Endothelial cell of umbilical vein (primary cell): Measurements from ENCODE around the gene MYL11. TPM values are rescaled to one million over a fixed set of nuclear protein-coding genes. Genes with fewer than 3 reads are reported as not detected.

Experiments
- BruUV-seq: library from RNA; stranded (reverse); fragments of 400-500 nt; replicated peaks from 2 replicates; lab custom pipeline; 2021; lab: Mats Ljungman, UMichigan
- CTCF ChIA-PET: fragments of 300-600, 350-600 bp; sonication (Branson Sonifier 250); formaldehyde crosslinking; loops from one replicate; lab custom pipeline; 2021; ENCODE audit warnings: antibody characterized with exemption, inconsistent platforms; lab: Charles Lee
- POLR2A ChIA-PET: fragments of 300-600, 350-600 bp; sonication (Branson Sonifier 250); formaldehyde crosslinking; loops from one replicate; lab custom pipeline; 2021; ENCODE audit warnings: antibody characterized with exemption, inconsistent platforms; lab: Charles Lee
- DNase-seq: peaks from one replicate; pipeline ENCODE4 v3.0.0-alpha.2; 2011; ENCODE audit warnings: low read depth, low spot score
- FAIRE-seq: peaks from 2 replicates; lab custom pipeline; 2011; peaks lifted over from hg19 to GRCh38; lab: Jason Lieb, UNC
- H2AFZ ChIP-seq: 2 replicates; pipeline ENCODE4 v1.6.0; 2012; ENCODE audit warnings: low read depth, low read length, control low read depth, inconsistent platforms
- H3K27ac ChIP-seq: 2 replicates; pipeline ENCODE4 v1.5.1; 2011; ENCODE audit warnings: low read depth, mild to moderate bottlenecking, control low read depth, low read length, moderate library complexity; ENCODE audit not compliant: insufficient read depth
- H3K27me3 ChIP-seq, 2 experiments: 2 replicates each; pipeline versions ENCODE4 v1.6.0 to v1.6.1; 2011; ENCODE audit warnings: low read length in 2 of 2, mixed read lengths in 1 of 2; ENCODE audit not compliant: control insufficient read depth in 2 of 2, insufficient read depth in 2 of 2
- H3K36me3 ChIP-seq, 2 experiments: 2 replicates in 1 of 2; 3 replicates in 1 of 2; pipeline ENCODE4 v1.5.1; 2011; ENCODE audit warnings: low read length in 2 of 2, mild to moderate bottlenecking in 1 of 2, moderate library complexity in 1 of 2; ENCODE audit not compliant: control insufficient read depth in 2 of 2, insufficient read depth in 2 of 2; ENCODE audit errors: extremely low read depth in 1 of 2
- H3K4me1 ChIP-seq: 3 replicates; pipeline ENCODE4 v1.5.1; 2011; ENCODE audit warnings: mild to moderate bottlenecking, low read length; ENCODE audit not compliant: control insufficient read depth, insufficient read depth; ENCODE audit errors: extremely low read depth
- H3K4me2 ChIP-seq: 2 replicates; pipeline ENCODE4 v1.6.1; 2011; ENCODE audit warnings: low read length, control low read depth, mixed read lengths; ENCODE audit not compliant: insufficient read depth
- H3K4me3 ChIP-seq, 3 experiments: fragments of 200-600 bp in 1 of 3; sonication (generic), shearing (Covaris generic) in 1 of 3; replicated peaks in 1 of 3; 2 replicates each; pipeline ENCODE4 v1.5.1; 2011 to 2016; ENCODE audit warnings: control low read depth in 3 of 3, low read length in 3 of 3, mild to moderate bottlenecking in 2 of 3, inconsistent platforms in 1 of 3, low read depth in 1 of 3, moderate library complexity in 1 of 3; ENCODE audit not compliant: insufficient read depth in 1 of 3
- H3K79me2 ChIP-seq: 2 replicates; pipeline ENCODE4 v1.6.0; 2012; ENCODE audit warnings: low read length, inconsistent platforms; ENCODE audit not compliant: control insufficient read depth, insufficient read depth
- H3K9ac ChIP-seq: replicated peaks from 2 replicates; pipeline ENCODE3; 2011; ENCODE audit warnings: low read length, control low read depth; ENCODE audit not compliant: insufficient read depth; ENCODE audit errors: extremely low read depth
- H3K9me1 ChIP-seq: replicated peaks from 3 replicates; pipeline ENCODE4 v1.6.0; 2011; ENCODE audit warnings: mild to moderate bottlenecking, low read length; ENCODE audit not compliant: control insufficient read depth, insufficient read depth; ENCODE audit errors: extremely low read depth
- H3K9me3 ChIP-seq: replicated peaks from 2 replicates; pipeline ENCODE4 v1.5.1; 2012; ENCODE audit warnings: low read length, inconsistent platforms; ENCODE audit not compliant: control insufficient read depth, insufficient read depth
- H4K20me1 ChIP-seq: replicated peaks from 2 replicates; pipeline ENCODE3; 2011; ENCODE audit warnings: mild to moderate bottlenecking, low read length; ENCODE audit not compliant: control insufficient read depth, insufficient read depth; ENCODE audit errors: extremely low read depth
- CTCF ChIP-seq, 2 donors: IDR thresholded peaks; 1 replicate in 1 of 2; 2 replicates in 1 of 2; pipeline ENCODE4 v1.5.1; 2011; ENCODE audit warnings: low read length in 2 of 2, mild to moderate bottlenecking in 2 of 2, moderate library complexity in 2 of 2, control low read depth in 1 of 2, inconsistent platforms in 1 of 2, low read depth in 1 of 2; ENCODE audit not compliant: insufficient read depth in 1 of 2; ENCODE audit errors: extremely low read depth in 1 of 2
- EZH2 ChIP-seq: IDR thresholded peaks from 2 replicates; pipeline ENCODE4 v1.6.1; 2012; ENCODE audit warnings: borderline replicate concordance, low read depth, mild to moderate bottlenecking, moderate library complexity, low read length, inconsistent platforms; ENCODE audit not compliant: severe bottlenecking
- FOS ChIP-seq: IDR thresholded peaks from 2 replicates; pipeline ENCODE4 v1.6.1; 2011; ENCODE audit warnings: mild to moderate bottlenecking, low read length, moderate library complexity, borderline replicate concordance; ENCODE audit not compliant: insufficient read depth
- GATA2 ChIP-seq: IDR thresholded peaks from 2 replicates; pipeline ENCODE4 v1.7.0; 2011; ENCODE audit warnings: low read depth, mild to moderate bottlenecking, moderate library complexity, mixed read lengths, low read length; ENCODE audit not compliant: insufficient read length, insufficient read depth
- JUN ChIP-seq: IDR thresholded peaks from 2 replicates; pipeline ENCODE4 v1.6.1; 2011; ENCODE audit warnings: borderline replicate concordance, low read depth; ENCODE audit not compliant: insufficient read length, insufficient read depth
- MAX ChIP-seq: IDR thresholded peaks from 2 replicates; pipeline ENCODE4 v1.6.1; 2011; ENCODE audit not compliant: insufficient read depth, insufficient read length
- MYC ChIP-seq: IDR thresholded peaks from one replicate; pipeline ENCODE4 v1.6.1; 2011; ENCODE audit warnings: mild to moderate bottlenecking, low read depth, low read length
- POLR2A ChIP-seq: IDR thresholded peaks from 2 replicates; pipeline ENCODE4 v1.6.1; 2012; ENCODE audit warnings: low read depth, mild to moderate bottlenecking, control low read depth, low read length
- POLR2AphosphoS5 ChIP-seq: IDR thresholded peaks from 2 replicates; pipeline ENCODE4 v1.6.1; 2012; ENCODE audit warnings: low read depth, mild to moderate bottlenecking, control low read depth, low read length, moderate library complexity; ENCODE audit not compliant: insufficient read depth
- dilution Hi-C: fragments of 300-500 bp; cut with MboI; formaldehyde crosslinking; loops from one replicate; pipeline ENCODE4 v1.15.0; 2019; ENCODE audit warnings: low sequenced_read_pairs; ENCODE audit not compliant: extremely low pct_ligation_motif_present
- intact Hi-C: fragments of 100-400 bp; cut with micrococcal nuclease; formaldehyde crosslinking; loops from one replicate; pipeline ENCODE4 v1.10.0; 2022
- polyA plus RNA-seq, 4 experiments: library from polyadenylated mRNA; depleted of rRNA in 3 of 4; stranded (reverse) in 3 of 4; unstranded in 1 of 4; fragments of >200 nt; gene quantifications; 2 replicates each; pipeline versions ENCODE4 v1.2.1 to v1.2.3, GENCODE V29; 2011 to 2012; ENCODE audit warnings: missing spikeins in 1 of 4
- total RNA-seq: library from RNA; stranded (reverse); gene quantifications from 2 replicates; pipeline ENCODE4 v1.2.3, GENCODE V29; 2021

Gene MYL11
- total and polyA plus RNA-seq, 2 donors (not counting 3 experiments of a cell fraction or from before 2014, with no cell fraction given), result 1.3 TPM; not detected in 1

- no peak overlapping the region for H3K9ac ChIP-seq
- no peak overlapping the region for H3K4me2 ChIP-seq
- no peaks in the 10 kb centered on the region for H3K27me3 ChIP-seq
- H3K4me1 ChIP-seq, result peaks cover 21% of the 10 kb centered on the region
- dilution Hi-C loops (no loop called here), intact Hi-C loops (no loop called here)
- no peaks in the 10 kb centered on the region for H3K9me3 ChIP-seq
- DNase-seq (no peak), FAIRE-seq (no peak)
- no peak overlapping the region for H3K4me3 ChIP-seq
- H4K20me1 ChIP-seq, result no peaks in the 10 kb centered on the region
- H3K27ac ChIP-seq, result no peak overlapping the region
- no TSS peak for BruUV-seq
- H3K79me2 ChIP-seq, result peaks cover 22% of the 10 kb centered on the region
- CTCF ChIA-PET, result no interaction called here
- no peak overlapping the region for H2AFZ ChIP-seq
- TF ChIP-seq MYC (no peak), POLR2AphosphoS5 (no peak), POLR2A (no peak), GATA2 (no peak), FOS (no peak), MAX (no peak), JUN (no peak), CTCF (IDR thresholded peaks at IDR 0.05; ENCODE audit: extremely low read depth in 1 of 2, insufficient read depth in 1 of 2, low read depth in 1 of 2, low read length in 2 of 2) (no peak), EZH2 (no peak)
- no peaks in the 10 kb centered on the region for H3K9me1 ChIP-seq
- POLR2A ChIA-PET, result no interaction called here
- no peaks in the 10 kb centered on the region for H3K36me3 ChIP-seq
Measured at GRCh38 chr16:30372725-30373124, 1.9 kb upstream of the MYL11 start.
